ENCODE results near the gene ZNF414. TPM values are rescaled to one million over a fixed set of nuclear protein-coding genes. Genes with fewer than 3 reads are reported as not detected.

Gene ZNF414
- polyA plus RNA-seq, 2 of the 4 experiments (the other 2 are of a cell fraction) = 2.8 to 22.1 TPM

DNA sequence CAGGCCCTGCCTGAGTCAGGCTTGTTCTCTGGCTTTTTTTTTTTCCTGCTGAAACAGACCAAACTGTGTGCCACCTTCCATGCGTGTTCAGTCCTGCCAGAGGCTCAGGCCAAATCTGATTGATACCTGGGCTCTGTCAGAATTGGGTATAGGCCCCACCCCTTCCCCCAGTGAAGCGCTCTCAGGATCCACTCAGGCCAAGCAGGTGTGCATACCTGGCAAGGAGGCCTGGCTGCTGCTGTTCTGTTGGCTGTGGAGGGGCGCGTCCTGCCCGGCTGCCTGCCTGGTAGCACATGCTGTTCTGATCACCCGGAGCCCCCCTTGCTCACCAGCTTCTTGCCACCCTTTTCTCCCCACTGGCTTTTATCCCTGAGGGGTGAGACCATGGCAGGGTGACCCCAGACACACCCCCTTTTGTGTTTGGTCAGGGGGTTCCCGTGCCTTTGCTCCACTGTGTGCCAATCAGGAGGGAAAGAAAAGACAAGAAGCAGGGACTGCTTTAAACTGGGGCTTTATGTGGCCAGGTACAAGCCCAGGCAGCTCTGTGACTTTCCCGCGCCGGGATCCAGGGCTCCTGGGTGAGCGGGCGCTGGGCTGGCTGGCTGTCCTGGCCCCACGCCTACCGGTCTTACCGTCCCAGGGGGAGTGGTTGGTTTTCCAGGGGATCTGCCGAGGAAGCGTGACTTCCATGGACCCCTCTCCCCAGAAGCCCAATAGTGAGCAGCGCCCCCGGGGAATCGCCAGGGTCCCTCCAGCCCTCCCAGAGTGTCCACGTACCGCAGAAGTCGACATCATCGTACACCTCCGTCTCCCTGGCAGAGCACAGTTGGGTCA is 24.2 kb downstream of the ZNF414 start:
- FAIRE-seq = no peak
- no peak for DNase-seq (ENCODE audit: low read depth in 1 of 2, low spot score in 1 of 2)
- ChIA-PET CTCF (interaction anchor here (1.0 to 1.3 kb wide), 2 partner anchors 27 to 136 kb away, joined by 3 to 4 read pairs; no protein-coding TSS in a partner anchor), POLR2A (no interaction called here)
- Histone ChIP-seq H3K4me3 (no peak overlapping the region), H3K9me3 (no peaks in the 10 kb centered on the region), H3K4me1 (no peaks in the 10 kb centered on the region), H3K4me2 (no peak overlapping the region), H3K27ac (no peak overlapping the region)
- ATAC-seq = peak in 1 of 2 experiments; percentile 9; a peak in 2 of 6 replicates
- no peak for TF ChIP-seq FOSL2 (IDR thresholded peaks at IDR 0.05)
- no peak for TF ChIP-seq FOSL2 (CRISPR knock-in tag; IDR thresholded peaks at IDR 0.05)
- no peak for TF ChIP-seq ZC3H11A (IDR thresholded peaks at IDR 0.05)
- no peak for TF ChIP-seq PHF8 (IDR thresholded peaks at IDR 0.05; ENCODE audit: borderline replicate concordance, low read depth)
- no peak for TF ChIP-seq HOXB13 (CRISPR knock-in tag; IDR thresholded peaks at IDR 0.05; ENCODE audit: low read depth)
- no peak for TF ChIP-seq FOXS1 (CRISPR knock-in tag; IDR thresholded peaks at IDR 0.05)
- no peak for TF ChIP-seq ZNF302 (CRISPR knock-in tag; IDR thresholded peaks at IDR 0.05)
- no peak for TF ChIP-seq SMC3 (IDR thresholded peaks at IDR 0.05)
- TF ChIP-seq EHMT2 (IDR thresholded peaks at IDR 0.05; ENCODE audit: low read depth) = no peak
- TF ChIP-seq, protein P1, sequence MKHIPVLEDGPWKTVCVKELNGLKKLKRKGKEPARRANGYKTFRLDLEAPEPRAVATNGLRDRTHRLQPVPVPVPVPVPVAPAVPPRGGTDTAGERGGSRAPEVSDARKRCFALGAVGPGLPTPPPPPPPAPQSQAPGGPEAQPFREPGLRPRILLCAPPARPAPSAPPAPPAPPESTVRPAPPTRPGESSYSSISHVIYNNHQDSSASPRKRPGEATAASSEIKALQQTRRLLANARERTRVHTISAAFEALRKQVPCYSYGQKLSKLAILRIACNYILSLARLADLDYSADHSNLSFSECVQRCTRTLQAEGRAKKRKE (CRISPR knock-in tag; IDR thresholded peaks at IDR 0.05; ENCODE audit: low read depth) = no peak
- TF ChIP-seq, protein P2, sequence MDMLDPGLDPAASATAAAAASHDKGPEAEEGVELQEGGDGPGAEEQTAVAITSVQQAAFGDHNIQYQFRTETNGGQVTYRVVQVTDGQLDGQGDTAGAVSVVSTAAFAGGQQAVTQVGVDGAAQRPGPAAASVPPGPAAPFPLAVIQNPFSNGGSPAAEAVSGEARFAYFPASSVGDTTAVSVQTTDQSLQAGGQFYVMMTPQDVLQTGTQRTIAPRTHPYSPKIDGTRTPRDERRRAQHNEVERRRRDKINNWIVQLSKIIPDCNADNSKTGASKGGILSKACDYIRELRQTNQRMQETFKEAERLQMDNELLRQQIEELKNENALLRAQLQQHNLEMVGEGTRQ (IDR thresholded peaks at IDR 0.05) = no peak
- no peak for TF ChIP-seq EHF (CRISPR knock-in tag; IDR thresholded peaks at IDR 0.05)
- 90% methylated on average over 14 of the region's 25 CpGs for WGBS (ENCODE audit: missing lambda C conversion rate)

DNA sequence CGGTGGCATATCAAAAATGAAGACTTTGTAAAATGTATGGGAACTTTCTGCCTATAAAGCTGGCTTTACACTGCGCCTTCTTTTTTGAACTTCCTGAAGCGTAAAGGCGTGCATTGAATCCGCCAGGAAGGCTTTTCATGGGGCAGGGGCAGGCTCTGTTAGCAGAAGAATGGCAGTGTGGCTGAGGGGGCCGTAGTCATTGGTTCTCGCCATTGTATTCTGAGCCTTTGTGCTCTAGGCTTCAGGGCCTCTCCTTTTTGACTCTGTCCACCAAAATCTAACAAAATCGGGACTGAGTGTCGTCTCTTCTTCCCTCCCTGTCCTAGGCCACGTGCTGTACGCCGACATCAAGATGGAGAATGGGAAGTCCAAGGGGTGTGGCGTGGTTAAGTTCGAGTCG is 25.6 kb downstream of the ZNF414 start:
- ATAC-seq (no peak), DNase-seq (ENCODE audit: low read depth in 1 of 2, low spot score in 1 of 2) (no peak), FAIRE-seq (no peak)
- Histone ChIP-seq H3K4me2 (no peak overlapping the region), H3K27ac (no peak overlapping the region), H3K4me3 (no peak overlapping the region), H3K9me3 (no peaks in the 10 kb centered on the region), H3K4me1 (no peaks in the 10 kb centered on the region)
- WGBS (ENCODE audit: missing lambda C conversion rate) = 75% methylated on average over 15 of the region's 15 CpGs
- CTCF ChIA-PET = interaction anchor here (1.0 to 2.1 kb wide), 3 partner anchors 9 to 17 kb away, joined by 4 to 7 read pairs (median 5); no protein-coding TSS in a partner anchor
- POLR2A ChIA-PET = no interaction called here
- TF ChIP-seq, protein P1 (CRISPR knock-in tag; IDR thresholded peaks at IDR 0.05; ENCODE audit: low read depth) = no peak
- no peak for TF ChIP-seq EHMT2 (IDR thresholded peaks at IDR 0.05; ENCODE audit: low read depth)
- TF ChIP-seq CEBPB (IDR thresholded peaks at IDR 0.05) = no peak
- no peak for TF ChIP-seq RNF2 (IDR thresholded peaks at IDR 0.05; ENCODE audit: borderline replicate concordance, low read depth)
- no peak for TF ChIP-seq CHD4 (IDR thresholded peaks at IDR 0.05; ENCODE audit: borderline replicate concordance)
- TF ChIP-seq, protein P2 (IDR thresholded peaks at IDR 0.05) = no peak
- no peak for TF ChIP-seq TFCP2L1 (CRISPR knock-in tag; IDR thresholded peaks at IDR 0.05)
- TF ChIP-seq FOSB (CRISPR knock-in tag; IDR thresholded peaks at IDR 0.05) = no peak
- no peak for TF ChIP-seq HEYL (CRISPR knock-in tag; IDR thresholded peaks at IDR 0.05)
- no peak for TF ChIP-seq MYC (IDR thresholded peaks at IDR 0.05; ENCODE audit: borderline replicate concordance, low read length)
- TF ChIP-seq, protein P3, sequence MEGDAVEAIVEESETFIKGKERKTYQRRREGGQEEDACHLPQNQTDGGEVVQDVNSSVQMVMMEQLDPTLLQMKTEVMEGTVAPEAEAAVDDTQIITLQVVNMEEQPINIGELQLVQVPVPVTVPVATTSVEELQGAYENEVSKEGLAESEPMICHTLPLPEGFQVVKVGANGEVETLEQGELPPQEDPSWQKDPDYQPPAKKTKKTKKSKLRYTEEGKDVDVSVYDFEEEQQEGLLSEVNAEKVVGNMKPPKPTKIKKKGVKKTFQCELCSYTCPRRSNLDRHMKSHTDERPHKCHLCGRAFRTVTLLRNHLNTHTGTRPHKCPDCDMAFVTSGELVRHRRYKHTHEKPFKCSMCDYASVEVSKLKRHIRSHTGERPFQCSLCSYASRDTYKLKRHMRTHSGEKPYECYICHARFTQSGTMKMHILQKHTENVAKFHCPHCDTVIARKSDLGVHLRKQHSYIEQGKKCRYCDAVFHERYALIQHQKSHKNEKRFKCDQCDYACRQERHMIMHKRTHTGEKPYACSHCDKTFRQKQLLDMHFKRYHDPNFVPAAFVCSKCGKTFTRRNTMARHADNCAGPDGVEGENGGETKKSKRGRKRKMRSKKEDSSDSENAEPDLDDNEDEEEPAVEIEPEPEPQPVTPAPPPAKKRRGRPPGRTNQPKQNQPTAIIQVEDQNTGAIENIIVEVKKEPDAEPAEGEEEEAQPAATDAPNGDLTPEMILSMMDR (IDR thresholded peaks at IDR 0.05) = no peak
- no peak for TF ChIP-seq RARB (CRISPR knock-in tag; IDR thresholded peaks at IDR 0.05)
- TF ChIP-seq RAD21 (conservative IDR thresholded peaks at IDR 0.05 in 1 of 2, IDR thresholded peaks at IDR 0.05 in 1 of 2) = no peak
- no peak for TF ChIP-seq NR3C1 (IDR thresholded peaks at IDR 0.05)
- TF ChIP-seq EP300 (IDR thresholded peaks at IDR 0.05) = no peak
- TF ChIP-seq, protein P4, sequence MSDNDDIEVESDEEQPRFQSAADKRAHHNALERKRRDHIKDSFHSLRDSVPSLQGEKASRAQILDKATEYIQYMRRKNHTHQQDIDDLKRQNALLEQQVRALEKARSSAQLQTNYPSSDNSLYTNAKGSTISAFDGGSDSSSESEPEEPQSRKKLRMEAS (IDR thresholded peaks at IDR 0.05) = no peak
- no peak for TF ChIP-seq FOXS1 (CRISPR knock-in tag; IDR thresholded peaks at IDR 0.05)

Measured in A549 (cell line).